Thyroid gland (tissue), 4 donors: ENCODE measurements around the gene CHN2. TPM values are rescaled to one million over a fixed set of nuclear protein-coding genes. Genes with fewer than 3 reads are reported as not detected.
A peak's percentile ranks its signal among the peaks of the same experiment; 100 is the strongest.

Source experiments
- DNase-seq, 2 donors: peaks; one replicate each; pipeline ENCODE4 v3.0.0-alpha.2; 2019
- H3K27ac ChIP-seq, 3 donors: fragments of 200-600 bp; sonication (generic); 1 replicate in 2 of 3; 2 replicates in 1 of 3; pipeline ENCODE4 v1.5.1; 2016 to 2019; ENCODE audit warnings: mild to moderate bottlenecking in 1 of 3, moderate library complexity in 1 of 3
- H3K27me3 ChIP-seq: fragments of 200-600 bp; sonication (generic); one replicate; pipeline ENCODE4 v1.5.1; 2019
- H3K36me3 ChIP-seq, 2 donors: fragments of 200-600 bp; sonication (generic); one replicate each; pipeline ENCODE4 v1.5.1; 2016 to 2019
- H3K4me1 ChIP-seq, 2 donors: fragments of 200-600 bp; sonication (generic); one replicate each; pipeline ENCODE4 v1.5.1; 2017 to 2019
- H3K4me3 ChIP-seq, 3 donors: fragments of 200-600 bp; sonication (generic); replicated peaks in 1 of 3; 1 replicate in 2 of 3; 2 replicates in 1 of 3; pipeline ENCODE4 v1.5.1; 2016; ENCODE audit warnings: mild to moderate bottlenecking in 1 of 3
- H3K9me3 ChIP-seq: fragments of 200-600 bp; sonication (generic); one replicate; pipeline ENCODE4 v1.5.1; 2017
- CTCF ChIP-seq, 6 experiments: fragments of 200-600 bp in 3 of 6; fragments of 450-650 bp in 3 of 6; sonication (generic) in 3 of 6; IDR thresholded peaks; one replicate each; pipeline ENCODE4 v1.5.1; 2016 to 2019; ENCODE audit warnings: antibody characterized with exemption in 6 of 6, mild to moderate bottlenecking in 2 of 6, inconsistent platforms in 1 of 6, moderate library complexity in 1 of 6
- POLR2A ChIP-seq, 2 donors: fragments of 450-650 bp; IDR thresholded peaks; one replicate each; pipeline ENCODE4 v1.6.1; 2017; ENCODE audit warnings: antibody characterized with exemption in 2 of 2, mild to moderate bottlenecking in 2 of 2, moderate library complexity in 1 of 2
- WGBS, 2 donors: methylation state at CpG; one replicate each; pipeline ENCODE4 v1.1.5; 2017; 5-methylcytosine and 5-hydroxymethylcytosine counted together
- intact Hi-C: fragments of 100-400 bp; cut with DNase I; formaldehyde crosslinking; loops from one replicate; pipeline ENCODE4 v1.15.1; 2023
- total RNA-seq, 4 donors: library from RNA; depleted of rRNA; stranded (reverse); fragments of >200 nt; gene quantifications; one replicate each; pipeline ENCODE4 v1.2.3, GENCODE V29; 2016

Gene CHN2
- total RNA-seq, 4 donors from 2014 or later = 11.7 to 54.3 (median 41.4) TPM

- TF ChIP-seq POLR2A (IDR thresholded peaks at IDR 0.05) = no peak
- TF ChIP-seq CTCF (IDR thresholded peaks at IDR 0.05) = peak; percentile 62 to 95 (median 78)
- no peak overlapping the region for H3K4me3 ChIP-seq
- no peaks in the 10 kb centered on the region for H3K36me3 ChIP-seq
- no peaks in the 10 kb centered on the region for H3K4me1 ChIP-seq
- WGBS, 2 donors = 24 to 27% methylated on average over 7 of the region's 7 CpGs
- H3K9me3 ChIP-seq = no peaks in the 10 kb centered on the region
- peak; percentile 42 to 44 for DNase-seq
- H3K27ac ChIP-seq = no peak overlapping the region
- no peaks in the 10 kb centered on the region for H3K27me3 ChIP-seq
- intact Hi-C loops = loop anchor here (5.0 to 10.0 kb wide), 3 partner anchors 222 to 487 kb away; no protein-coding TSS in a partner anchor
Measured at GRCh38 chr7:29408841-29409243, 214.3 kb downstream of the CHN2 start.

DNA sequence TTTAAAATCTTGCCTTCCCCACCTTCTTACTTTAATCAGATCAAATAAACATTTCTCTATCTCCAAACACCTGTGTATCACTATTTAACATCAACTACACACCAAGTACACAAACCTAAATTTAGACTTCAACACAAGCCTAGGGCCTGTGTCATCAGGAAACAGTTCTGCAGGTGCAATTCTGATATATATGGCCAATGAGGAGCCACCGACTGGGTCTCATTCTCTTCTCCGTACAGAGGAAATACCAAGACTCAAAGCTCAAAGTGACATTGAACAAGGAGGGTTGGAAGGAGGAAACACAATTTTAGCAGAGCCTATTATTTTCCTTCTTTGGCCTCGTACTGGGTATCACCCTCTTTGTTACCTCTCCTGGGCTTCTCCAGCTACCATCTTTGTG, 216.4 kb downstream of the CHN2 start:
- Histone ChIP-seq H3K4me3 (no peak overlapping the region), H3K9me3 (no peaks in the 10 kb centered on the region), H3K27me3 (no peaks in the 10 kb centered on the region), H3K4me1 (no peaks in the 10 kb centered on the region), H3K27ac (no peak overlapping the region), H3K36me3 (no peaks in the 10 kb centered on the region)
- no peak for TF ChIP-seq CTCF (IDR thresholded peaks at IDR 0.05)
- TF ChIP-seq POLR2A (IDR thresholded peaks at IDR 0.05) = no peak
- intact Hi-C loops = no loop called here
- WGBS, 2 donors = 88 to 89% methylated on average over 3 of the region's 3 CpGs
- no peak for DNase-seq

GRCh38 chr7:29412912-29413311, 218.3 kb downstream of the CHN2 start:
- no peaks in the 10 kb centered on the region for H3K36me3 ChIP-seq
- no peak for TF ChIP-seq CTCF (IDR thresholded peaks at IDR 0.05)
- no peak for DNase-seq
- no peaks in the 10 kb centered on the region for H3K4me1 ChIP-seq
- H3K4me3 ChIP-seq = no peak overlapping the region
- intact Hi-C loops = no loop called here
- H3K9me3 ChIP-seq = no peaks in the 10 kb centered on the region
- 92 to 94% methylated on average over 3 of the region's 3 CpGs for WGBS, 2 donors
- H3K27me3 ChIP-seq = no peaks in the 10 kb centered on the region
- H3K27ac ChIP-seq = no peak overlapping the region

- no peaks in the 10 kb centered on the region for H3K36me3 ChIP-seq
- no peaks in the 10 kb centered on the region for H3K9me3 ChIP-seq
- no peaks in the 10 kb centered on the region for H3K4me1 ChIP-seq
- 79 to 88% methylated on average over 12 of the region's 12 CpGs for WGBS, 2 donors
- H3K4me3 ChIP-seq = no peak overlapping the region
- no peaks in the 10 kb centered on the region for H3K27me3 ChIP-seq
- no peak for TF ChIP-seq CTCF (IDR thresholded peaks at IDR 0.05)
- intact Hi-C loops = no loop called here
- H3K27ac ChIP-seq = no peak overlapping the region
- no peak for DNase-seq
Measured at GRCh38 chr7:29413626-29414136, 219.1 kb downstream of the CHN2 start.

DNA sequence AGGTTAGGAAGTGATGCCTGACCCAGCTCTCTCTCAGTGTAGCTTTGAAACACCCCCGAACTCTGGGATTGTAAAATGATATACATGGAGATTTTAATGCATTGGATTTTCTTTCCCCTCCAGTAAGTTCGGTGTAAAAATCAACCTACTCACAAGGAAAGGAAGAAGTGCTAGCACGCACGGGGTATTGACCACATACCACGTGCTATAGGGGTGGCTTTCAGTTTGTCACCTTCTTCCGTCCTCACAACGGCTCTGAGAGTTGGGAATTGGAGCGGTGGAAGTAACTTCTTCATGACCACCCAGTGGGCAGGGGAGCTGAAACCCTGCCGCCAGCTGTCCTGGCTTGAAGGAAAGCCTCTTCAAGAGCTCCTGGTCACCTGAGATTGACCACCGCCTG, 219.6 kb downstream of the CHN2 start:
- Histone ChIP-seq H3K27me3 (no peaks in the 10 kb centered on the region), H3K27ac (no peak overlapping the region), H3K4me1 (no peaks in the 10 kb centered on the region), H3K4me3 (no peak overlapping the region), H3K9me3 (no peaks in the 10 kb centered on the region), H3K36me3 (no peaks in the 10 kb centered on the region)
- no peak for DNase-seq
- 97 to 98% methylated on average over 10 of the region's 10 CpGs for WGBS, 2 donors
- no peak for TF ChIP-seq CTCF (IDR thresholded peaks at IDR 0.05)
- no peak for TF ChIP-seq POLR2A (IDR thresholded peaks at IDR 0.05)
- intact Hi-C loops = no loop called here
